ENCODE results near the gene ASIC4. TPM values are rescaled to one million over a fixed set of nuclear protein-coding genes. Genes with fewer than 3 reads are reported as not detected.

ASIC4 gene
- total and polyA plus RNA-seq, 2 of the 8 experiments (the other 6 are each of a cell fraction or from before 2014, with no cell fraction given), result 0.12 to 0.22 TPM

GRCh38 chr2:219548990-219549389 lies 34.7 kb downstream of the ASIC4 start (continued):
- TF ChIP-seq CHD7 (IDR thresholded peaks at IDR 0.05; ENCODE audit: insufficient replicate concordance, low read length) (no peak), ASH2L (IDR thresholded peaks at IDR 0.05; ENCODE audit: low read length) (no peak), RNF2 (IDR thresholded peaks at IDR 0.05; ENCODE audit: borderline replicate concordance, low read depth, low read length, missing control alignments, poor library complexity, severe bottlenecking) (no peak), TCF12 (IDR thresholded peaks at IDR 0.05; ENCODE audit: low read depth, low read length) (no peak), GABPA (IDR thresholded peaks at IDR 0.05; ENCODE audit: borderline replicate concordance, insufficient read depth, low read length) (no peak)
